Panc1 (cell line): ENCODE data around the gene FOXI3. TPM values are rescaled to one million over a fixed set of nuclear protein-coding genes. Genes with fewer than 3 reads are reported as not detected.

Experiments used
- ATAC-seq: fragments of 200-7000 bp; cut with Tn5 transposase; 2 replicates; pipeline ENCODE4 v1.9.1; 2020; ENCODE audit warnings: mild to moderate bottlenecking, moderate library complexity
- BruUV-seq: library from RNA; stranded (reverse); fragments of 400-500 nt; replicated peaks from 2 replicates; lab custom pipeline; 2021; lab: Mats Ljungman, UMichigan
- CTCF ChIA-PET: fragments of 300-600 bp; sonication (Branson Sonifier 250); formaldehyde crosslinking; loops from one replicate; lab custom pipeline; 2022; ENCODE audit warnings: antibody characterized with exemption; lab: Charles Lee
- POLR2A ChIA-PET: fragments of 300-600 bp; sonication (Branson Sonifier 250); formaldehyde crosslinking; loops from one replicate; lab custom pipeline; 2022; ENCODE audit warnings: antibody characterized with exemption; lab: Charles Lee
- DNase-seq: peaks from one replicate; pipeline ENCODE4 v3.0.0-alpha.2; 2010; ENCODE audit warnings: low read depth, low spot score
- H3K27ac ChIP-seq: 2 replicates; pipeline ENCODE4 v1.5.1; 2011; ENCODE audit warnings: mild to moderate bottlenecking, low read length, inconsistent platforms
- H3K27me3 ChIP-seq: fragments of 200-500 bp; sonication (Bioruptor generic); 2 replicates; pipeline ENCODE4 v1.6.0; 2014; ENCODE audit warnings: low read length, inconsistent platforms; ENCODE audit not compliant: control insufficient read depth, insufficient read depth
- H3K36me3 ChIP-seq: fragments of 200-500 bp; sonication (Bioruptor generic); 2 replicates; pipeline ENCODE4 v1.5.1; 2014; ENCODE audit warnings: inconsistent platforms, mild to moderate bottlenecking, low read length, moderate library complexity; ENCODE audit not compliant: control insufficient read depth, insufficient read depth
- H3K4me1 ChIP-seq: 2 replicates; pipeline ENCODE4 v1.5.1; 2011; ENCODE audit warnings: inconsistent platforms, mild to moderate bottlenecking, low read length, moderate library complexity; ENCODE audit not compliant: control insufficient read depth, insufficient read depth
- H3K4me3 ChIP-seq, 2 experiments: 2 replicates each; pipeline ENCODE4 v1.5.1; 2011 to 2012; ENCODE audit warnings: low read depth in 2 of 2, low read length in 2 of 2, mild to moderate bottlenecking in 2 of 2, inconsistent platforms in 1 of 2, moderate library complexity in 1 of 2
- H3K9me3 ChIP-seq: fragments of 200-500 bp; sonication (Bioruptor generic); 2 replicates; pipeline ENCODE4 v1.5.1; 2014; ENCODE audit warnings: low read depth, mild to moderate bottlenecking, inconsistent platforms, low read length, moderate library complexity; ENCODE audit not compliant: control insufficient read depth, insufficient read depth
- POLR2AphosphoS5 ChIP-seq: IDR thresholded peaks from 2 replicates; pipeline ENCODE4 v1.6.1; 2012; ENCODE audit warnings: mild to moderate bottlenecking, low read depth, low read length, moderate library complexity
- SIN3A ChIP-seq: IDR thresholded peaks from 2 replicates; pipeline ENCODE4 v1.6.1; 2012; ENCODE audit warnings: low read depth, mild to moderate bottlenecking, low read length, moderate library complexity, borderline replicate concordance; ENCODE audit not compliant: insufficient read depth
- TCF7L2 ChIP-seq: IDR thresholded peaks from 2 replicates; pipeline ENCODE4 v1.6.1; 2011; ENCODE audit warnings: mild to moderate bottlenecking, low read depth, low read length, inconsistent platforms
- in situ Hi-C: cut with HindIII; loops from 2 replicates; pipeline ENCODE4 v1.10.0; 2016; ENCODE audit warnings: low sequenced_read_pairs, low pct_unique_long_range_greater_than_20kb
- intact Hi-C: fragments of 100-400 bp; cut with micrococcal nuclease; formaldehyde crosslinking; loops from one replicate; pipeline ENCODE4 v1.10.0; 2022; ENCODE audit not compliant: unreplicated experiment
- total RNA-seq: library from RNA; stranded (reverse); gene quantifications from one replicate; pipeline ENCODE4 v1.2.1, GENCODE V29; 2021; ENCODE audit not compliant: unreplicated experiment
- TF ChIP-seq, protein P1 (sequence below), 2 experiments: IDR thresholded peaks; 2 replicates each; pipeline ENCODE4 v1.6.1; 2011 to 2012; ENCODE audit warnings: low read depth in 2 of 2, control low read depth in 1 of 2, low read length in 1 of 2, mild to moderate bottlenecking in 1 of 2, moderate library complexity in 1 of 2; ENCODE audit not compliant: insufficient read depth in 1 of 2
- TF ChIP-seq, protein P2 (sequence below): fragments of 450-650 bp; IDR thresholded peaks from 2 replicates; pipeline ENCODE4 v1.5.1; 2017; ENCODE audit warnings: mild to moderate bottlenecking

Gene FOXI3
- total RNA-seq, 1 experiment from 2014 or later, result not detected

DNA sequence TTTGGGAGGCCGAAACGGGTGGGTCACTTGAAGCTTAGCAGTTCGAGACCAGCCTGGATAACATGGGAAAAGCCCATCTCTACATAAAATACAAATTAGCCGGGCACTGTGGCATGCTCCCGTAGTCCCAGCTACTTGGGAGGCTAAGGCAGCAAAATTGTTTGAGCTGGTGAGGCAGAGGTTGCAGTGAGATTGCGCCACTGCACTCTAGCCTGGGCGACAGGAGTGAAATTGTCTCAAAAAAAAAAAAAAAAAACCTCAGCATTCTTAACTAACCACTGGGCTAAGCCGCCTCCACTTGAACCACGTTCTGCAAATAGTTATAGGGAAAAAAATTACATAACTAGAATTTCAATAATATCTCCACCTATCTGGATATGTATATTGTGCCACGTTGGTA is 2.3 kb downstream of the FOXI3 start:
- BruUV-seq, result no TSS peak
- peaks cover 6% of the 10 kb centered on the region for H3K4me1 ChIP-seq
- in situ Hi-C loops (no loop called here), intact Hi-C loops (loop anchor here (5.0 kb wide), 1 partner anchor 258 kb away; no protein-coding TSS in a partner anchor)
- H3K9me3 ChIP-seq, result no peaks in the 10 kb centered on the region
- H3K27me3 ChIP-seq, result peaks cover 33% of the 10 kb centered on the region
- no peaks in the 10 kb centered on the region for H3K36me3 ChIP-seq
- no peak for DNase-seq
- TF ChIP-seq POLR2AphosphoS5 (no peak), TCF7L2 (no peak), SIN3A (no peak)
- TF ChIP-seq, protein P1, sequence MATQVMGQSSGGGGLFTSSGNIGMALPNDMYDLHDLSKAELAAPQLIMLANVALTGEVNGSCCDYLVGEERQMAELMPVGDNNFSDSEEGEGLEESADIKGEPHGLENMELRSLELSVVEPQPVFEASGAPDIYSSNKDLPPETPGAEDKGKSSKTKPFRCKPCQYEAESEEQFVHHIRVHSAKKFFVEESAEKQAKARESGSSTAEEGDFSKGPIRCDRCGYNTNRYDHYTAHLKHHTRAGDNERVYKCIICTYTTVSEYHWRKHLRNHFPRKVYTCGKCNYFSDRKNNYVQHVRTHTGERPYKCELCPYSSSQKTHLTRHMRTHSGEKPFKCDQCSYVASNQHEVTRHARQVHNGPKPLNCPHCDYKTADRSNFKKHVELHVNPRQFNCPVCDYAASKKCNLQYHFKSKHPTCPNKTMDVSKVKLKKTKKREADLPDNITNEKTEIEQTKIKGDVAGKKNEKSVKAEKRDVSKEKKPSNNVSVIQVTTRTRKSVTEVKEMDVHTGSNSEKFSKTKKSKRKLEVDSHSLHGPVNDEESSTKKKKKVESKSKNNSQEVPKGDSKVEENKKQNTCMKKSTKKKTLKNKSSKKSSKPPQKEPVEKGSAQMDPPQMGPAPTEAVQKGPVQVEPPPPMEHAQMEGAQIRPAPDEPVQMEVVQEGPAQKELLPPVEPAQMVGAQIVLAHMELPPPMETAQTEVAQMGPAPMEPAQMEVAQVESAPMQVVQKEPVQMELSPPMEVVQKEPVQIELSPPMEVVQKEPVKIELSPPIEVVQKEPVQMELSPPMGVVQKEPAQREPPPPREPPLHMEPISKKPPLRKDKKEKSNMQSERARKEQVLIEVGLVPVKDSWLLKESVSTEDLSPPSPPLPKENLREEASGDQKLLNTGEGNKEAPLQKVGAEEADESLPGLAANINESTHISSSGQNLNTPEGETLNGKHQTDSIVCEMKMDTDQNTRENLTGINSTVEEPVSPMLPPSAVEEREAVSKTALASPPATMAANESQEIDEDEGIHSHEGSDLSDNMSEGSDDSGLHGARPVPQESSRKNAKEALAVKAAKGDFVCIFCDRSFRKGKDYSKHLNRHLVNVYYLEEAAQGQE (IDR thresholded peaks at IDR 0.05; ENCODE audit: insufficient read depth in 1 of 2, low read depth in 2 of 2, low read length in 1 of 2), result no peak
- TF ChIP-seq, protein P2, sequence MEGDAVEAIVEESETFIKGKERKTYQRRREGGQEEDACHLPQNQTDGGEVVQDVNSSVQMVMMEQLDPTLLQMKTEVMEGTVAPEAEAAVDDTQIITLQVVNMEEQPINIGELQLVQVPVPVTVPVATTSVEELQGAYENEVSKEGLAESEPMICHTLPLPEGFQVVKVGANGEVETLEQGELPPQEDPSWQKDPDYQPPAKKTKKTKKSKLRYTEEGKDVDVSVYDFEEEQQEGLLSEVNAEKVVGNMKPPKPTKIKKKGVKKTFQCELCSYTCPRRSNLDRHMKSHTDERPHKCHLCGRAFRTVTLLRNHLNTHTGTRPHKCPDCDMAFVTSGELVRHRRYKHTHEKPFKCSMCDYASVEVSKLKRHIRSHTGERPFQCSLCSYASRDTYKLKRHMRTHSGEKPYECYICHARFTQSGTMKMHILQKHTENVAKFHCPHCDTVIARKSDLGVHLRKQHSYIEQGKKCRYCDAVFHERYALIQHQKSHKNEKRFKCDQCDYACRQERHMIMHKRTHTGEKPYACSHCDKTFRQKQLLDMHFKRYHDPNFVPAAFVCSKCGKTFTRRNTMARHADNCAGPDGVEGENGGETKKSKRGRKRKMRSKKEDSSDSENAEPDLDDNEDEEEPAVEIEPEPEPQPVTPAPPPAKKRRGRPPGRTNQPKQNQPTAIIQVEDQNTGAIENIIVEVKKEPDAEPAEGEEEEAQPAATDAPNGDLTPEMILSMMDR, result no peak
- no peak for ATAC-seq
- CTCF ChIA-PET, result interaction anchor here (0.6 kb wide), 1 partner anchor 88 kb away, joined by 4 read pairs; no protein-coding TSS in a partner anchor
- POLR2A ChIA-PET, result no interaction called here
- no peak overlapping the region for H3K27ac ChIP-seq
- no peak overlapping the region for H3K4me3 ChIP-seq

DNA sequence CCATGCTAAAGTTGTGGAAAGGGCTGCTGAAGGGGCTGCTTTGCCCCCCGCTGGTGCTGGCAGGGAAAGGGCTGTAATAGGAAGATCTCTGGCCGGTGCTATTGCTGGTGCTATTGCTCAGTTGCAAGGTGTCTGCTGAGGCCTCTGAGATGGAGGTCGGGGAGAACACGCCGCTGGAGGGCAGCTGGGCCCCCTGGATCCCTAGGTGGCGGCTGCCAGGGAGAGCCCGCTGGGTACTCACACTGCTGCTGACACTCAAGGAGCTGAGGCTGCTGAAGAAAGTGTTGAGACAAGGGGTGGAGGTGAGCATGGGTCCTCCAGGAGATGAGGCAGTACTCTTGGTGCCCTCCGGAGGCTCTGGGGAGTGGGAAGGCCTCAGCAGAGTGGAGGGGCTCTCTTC is 4.2 kb downstream of the FOXI3 start:
- no TSS peak for BruUV-seq
- ATAC-seq (no peak), DNase-seq (no peak)
- no peak overlapping the region for H3K4me3 ChIP-seq
- intact Hi-C loops (no loop called here), in situ Hi-C loops (no loop called here)
- H3K36me3 ChIP-seq, result no peaks in the 10 kb centered on the region
- H3K4me1 ChIP-seq, result peaks cover 4% of the 10 kb centered on the region
- POLR2A ChIA-PET, result no interaction called here
- peaks cover 26% of the 10 kb centered on the region for H3K27me3 ChIP-seq
- TF ChIP-seq, protein P2, result no peak
- no peak for TF ChIP-seq POLR2AphosphoS5
- H3K27ac ChIP-seq, result no peak overlapping the region
- H3K9me3 ChIP-seq, result no peaks in the 10 kb centered on the region
- CTCF ChIA-PET, result no interaction called here
